ENCODE results near the gene CYP27C1.

Gene CYP27C1

DNA sequence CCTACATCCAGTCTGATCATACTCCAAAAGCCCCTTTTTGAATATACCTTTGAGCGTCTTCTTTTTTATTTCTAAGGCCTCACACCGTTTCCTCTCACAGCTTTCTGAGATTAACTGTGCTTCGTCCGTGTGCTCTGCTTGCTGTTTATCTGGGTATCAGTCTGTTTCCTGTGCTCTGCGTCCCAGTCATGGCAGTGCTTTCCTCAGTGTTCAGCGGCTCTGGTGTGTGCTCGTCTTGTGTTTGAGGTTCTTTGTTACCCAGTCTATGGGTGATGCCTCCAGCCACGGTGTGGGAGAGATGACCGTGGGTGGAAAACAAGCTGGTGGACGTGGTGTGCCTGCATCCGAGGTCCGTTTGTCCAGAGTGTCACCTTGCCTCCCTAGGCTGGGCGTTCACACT, 79.6 kb downstream of the CYP27C1 start:
- Histone ChIP-seq H3K36me3 (ENCODE audit: control insufficient read depth in 1 of 2, insufficient read depth in 2 of 2, low read length in 2 of 2) (no peaks in the 10 kb centered on the region), H3K4me3 (ENCODE audit: low read depth in 1 of 2, low read length in 2 of 2) (no peak overlapping the region), H3K9me3 (ENCODE audit: control insufficient read depth in 1 of 2, low read length in 2 of 2) (no peaks in the 10 kb centered on the region), H3K27ac (ENCODE audit: low read depth, low read length) (no peak overlapping the region), H3K4me1 (ENCODE audit: control insufficient read depth in 1 of 2, insufficient read depth in 2 of 2, low read length in 2 of 2) (no peaks in the 10 kb centered on the region), H3K9ac (ENCODE audit: low read depth in 1 of 2, low read length in 2 of 2) (no peak overlapping the region), H3K27me3 (ENCODE audit: control insufficient read depth in 1 of 2, insufficient read depth in 2 of 2, low read length in 2 of 2) (no peaks in the 10 kb centered on the region)

DNA sequence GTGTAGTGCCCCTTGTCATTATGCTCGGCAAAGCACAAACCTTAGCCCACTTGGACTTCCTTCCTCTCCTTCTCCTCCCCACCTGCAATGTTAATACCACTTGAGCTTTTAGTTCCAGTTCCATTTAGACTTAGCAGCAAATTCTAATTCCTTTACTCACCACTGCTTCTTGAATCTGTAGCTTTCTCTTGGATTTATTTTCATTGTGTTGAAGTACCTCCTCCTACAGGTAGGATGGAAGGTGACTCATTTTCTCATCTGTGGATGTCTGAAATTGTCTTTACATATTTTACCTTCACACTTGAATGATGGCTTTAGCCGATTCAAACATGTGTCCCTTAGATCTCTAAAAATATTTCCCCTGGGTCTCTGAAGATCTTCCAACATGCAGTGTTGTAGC, 80.3 kb downstream of the CYP27C1 start:
- Histone ChIP-seq H3K36me3 (ENCODE audit: control insufficient read depth in 1 of 2, insufficient read depth in 2 of 2, low read length in 2 of 2) (no peaks in the 10 kb centered on the region), H3K9me3 (ENCODE audit: control insufficient read depth in 1 of 2, low read length in 2 of 2) (no peaks in the 10 kb centered on the region), H3K27ac (ENCODE audit: low read depth, low read length) (no peak overlapping the region), H3K4me1 (ENCODE audit: control insufficient read depth in 1 of 2, insufficient read depth in 2 of 2, low read length in 2 of 2) (no peaks in the 10 kb centered on the region), H3K9ac (ENCODE audit: low read depth in 1 of 2, low read length in 2 of 2) (no peak overlapping the region), H3K27me3 (ENCODE audit: control insufficient read depth in 1 of 2, insufficient read depth in 2 of 2, low read length in 2 of 2) (no peaks in the 10 kb centered on the region), H3K4me3 (ENCODE audit: low read depth in 1 of 2, low read length in 2 of 2) (no peak overlapping the region)

DNA sequence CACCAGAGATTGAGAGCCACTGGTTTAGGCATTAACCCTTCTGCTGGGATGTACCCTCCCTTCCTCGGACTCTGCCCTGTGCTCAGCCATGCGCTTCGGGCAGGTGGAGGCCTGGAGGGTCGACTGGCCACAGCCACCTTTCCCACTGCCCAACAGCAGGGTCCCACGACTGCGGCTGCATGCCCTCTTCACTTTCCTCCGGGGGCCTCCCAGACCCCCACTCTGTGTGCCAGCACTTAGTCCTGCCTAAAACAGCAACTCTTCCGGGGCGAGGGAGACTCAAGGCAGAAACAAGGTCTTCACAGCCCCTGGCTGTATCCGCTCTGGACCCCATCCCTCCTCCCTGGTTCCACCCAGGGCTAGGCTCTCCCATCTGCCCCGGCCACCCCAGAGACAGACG, 81.8 kb downstream of the CYP27C1 start:
- Histone ChIP-seq H3K36me3 (ENCODE audit: control insufficient read depth in 1 of 2, insufficient read depth in 2 of 2, low read length in 2 of 2) (no peaks in the 10 kb centered on the region), H3K27me3 (ENCODE audit: control insufficient read depth in 1 of 2, insufficient read depth in 2 of 2, low read length in 2 of 2) (no peaks in the 10 kb centered on the region), H3K9ac (ENCODE audit: low read depth in 1 of 2, low read length in 2 of 2) (no peak overlapping the region), H3K4me3 (ENCODE audit: low read depth in 1 of 2, low read length in 2 of 2) (no peak overlapping the region), H3K27ac (ENCODE audit: low read depth, low read length) (no peak overlapping the region), H3K4me1 (ENCODE audit: control insufficient read depth in 1 of 2, insufficient read depth in 2 of 2, low read length in 2 of 2) (no peaks in the 10 kb centered on the region), H3K9me3 (ENCODE audit: control insufficient read depth in 1 of 2, low read length in 2 of 2) (no peaks in the 10 kb centered on the region)

DNA sequence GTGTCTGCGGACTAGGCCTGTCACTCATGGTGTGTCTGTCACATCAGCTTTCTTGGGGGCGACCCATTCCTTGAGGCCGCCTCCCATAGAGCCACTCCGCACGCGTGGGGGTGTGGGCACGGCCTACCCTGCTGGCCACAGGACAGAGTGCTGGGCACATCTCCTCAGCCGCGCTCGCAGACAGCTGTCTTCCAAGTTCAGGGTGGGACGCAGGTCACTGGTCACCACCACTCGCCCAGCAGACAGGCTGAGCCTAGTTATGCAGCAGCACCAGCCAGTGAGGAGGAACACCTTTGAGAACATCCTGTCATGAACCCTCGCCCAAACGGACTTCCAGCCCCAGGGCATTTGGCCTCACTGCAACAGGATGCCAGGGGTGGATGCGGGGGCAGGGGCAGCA, 82.4 kb downstream of the CYP27C1 start:
- Histone ChIP-seq H3K4me1 (ENCODE audit: control insufficient read depth in 1 of 2, insufficient read depth in 2 of 2, low read length in 2 of 2) (no peaks in the 10 kb centered on the region), H3K4me3 (ENCODE audit: low read depth in 1 of 2, low read length in 2 of 2) (no peak overlapping the region), H3K27ac (ENCODE audit: low read depth, low read length) (no peak overlapping the region), H3K9ac (ENCODE audit: low read depth in 1 of 2, low read length in 2 of 2) (no peak overlapping the region), H3K9me3 (ENCODE audit: control insufficient read depth in 1 of 2, low read length in 2 of 2) (no peaks in the 10 kb centered on the region), H3K36me3 (ENCODE audit: control insufficient read depth in 1 of 2, insufficient read depth in 2 of 2, low read length in 2 of 2) (no peaks in the 10 kb centered on the region), H3K27me3 (ENCODE audit: control insufficient read depth in 1 of 2, insufficient read depth in 2 of 2, low read length in 2 of 2) (no peaks in the 10 kb centered on the region)

DNA sequence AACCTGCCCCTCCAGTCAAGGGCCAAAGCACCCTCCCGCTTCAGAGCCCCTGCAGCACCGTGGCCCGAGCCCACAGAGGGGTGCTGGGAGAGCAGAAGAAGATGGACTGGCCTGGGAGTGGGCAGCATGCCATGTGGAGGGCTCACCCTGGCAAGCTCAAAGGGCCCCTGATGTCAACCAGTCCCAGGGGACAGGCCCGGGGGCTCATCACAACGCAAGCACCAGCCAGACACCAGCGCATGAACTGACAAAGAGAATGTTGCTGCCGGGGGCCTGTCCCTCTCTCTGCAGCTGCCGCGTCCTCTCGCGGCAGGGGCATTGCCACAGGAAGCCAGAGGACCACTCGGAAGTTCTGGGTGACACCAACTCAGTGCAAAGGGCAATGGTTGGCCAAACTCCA, 82.9 kb downstream of the CYP27C1 start:
- no peak overlapping the region for H3K27ac ChIP-seq (ENCODE audit: low read depth, low read length)
- H3K9ac ChIP-seq (ENCODE audit: low read depth in 1 of 2, low read length in 2 of 2): no peak overlapping the region
- no peaks in the 10 kb centered on the region for H3K9me3 ChIP-seq (ENCODE audit: control insufficient read depth in 1 of 2, low read length in 2 of 2)
- no peak overlapping the region for H3K4me3 ChIP-seq (ENCODE audit: low read depth in 1 of 2, low read length in 2 of 2)
- no peaks in the 10 kb centered on the region for H3K36me3 ChIP-seq (ENCODE audit: control insufficient read depth in 1 of 2, insufficient read depth in 2 of 2, low read length in 2 of 2)
- no peaks in the 10 kb centered on the region for H3K27me3 ChIP-seq (ENCODE audit: control insufficient read depth in 1 of 2, insufficient read depth in 2 of 2, low read length in 2 of 2)
- H3K4me1 ChIP-seq (ENCODE audit: control insufficient read depth in 1 of 2, insufficient read depth in 2 of 2, low read length in 2 of 2): no peaks in the 10 kb centered on the region

DNA sequence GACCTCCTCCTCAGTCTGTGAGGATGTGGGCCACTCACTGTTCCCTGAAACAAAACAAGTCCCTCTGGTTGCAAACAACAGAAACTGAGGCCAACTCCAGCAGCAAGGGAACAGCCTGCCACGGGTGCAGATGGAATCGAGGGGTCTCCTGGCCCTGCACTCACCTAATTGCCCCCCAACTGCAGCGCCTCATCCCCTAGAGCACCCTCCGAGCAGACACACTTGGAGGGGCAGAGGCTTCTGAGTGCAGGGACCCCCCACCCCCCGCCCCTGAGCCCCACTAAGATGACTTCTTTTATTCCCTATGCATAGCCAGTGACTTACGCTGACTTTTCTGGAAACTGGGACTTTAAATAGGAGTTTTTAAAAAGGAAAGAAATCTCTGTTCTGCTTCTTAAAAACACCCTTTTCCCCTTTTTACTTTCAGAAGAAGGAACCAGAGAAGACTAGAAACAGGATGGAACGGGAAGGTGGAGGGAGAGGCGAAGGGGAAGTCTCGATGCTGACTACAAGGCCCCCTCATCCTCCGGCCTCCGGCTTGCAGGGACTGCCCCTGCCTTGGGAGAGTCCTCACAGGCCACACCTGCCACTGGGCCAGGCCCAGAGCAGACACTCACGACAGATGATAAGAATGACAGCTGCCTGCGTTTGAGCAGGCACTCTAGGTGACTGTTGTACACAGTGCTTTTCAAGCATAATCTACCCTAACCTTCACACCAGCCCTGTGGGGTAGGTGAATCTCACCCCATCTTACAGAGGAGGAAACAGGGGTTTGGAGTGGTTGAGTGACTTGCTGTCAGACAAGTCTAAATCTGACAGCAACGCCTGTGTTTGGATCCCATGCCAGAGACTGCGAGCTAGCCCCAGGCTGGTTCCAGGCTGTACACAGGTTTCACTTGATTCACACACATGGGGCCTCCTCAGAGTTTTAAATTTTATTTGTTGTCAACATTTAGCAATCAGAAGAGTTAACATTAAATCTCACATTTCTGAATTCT, 85.0 kb downstream of the CYP27C1 start:
- no peaks in the 10 kb centered on the region for H3K27me3 ChIP-seq (ENCODE audit: control insufficient read depth in 1 of 2, insufficient read depth in 2 of 2, low read length in 2 of 2)
- no peaks in the 10 kb centered on the region for H3K4me1 ChIP-seq (ENCODE audit: control insufficient read depth in 1 of 2, insufficient read depth in 2 of 2, low read length in 2 of 2)
- H3K4me3 ChIP-seq (ENCODE audit: low read depth in 1 of 2, low read length in 2 of 2): no peak overlapping the region
- no peaks in the 10 kb centered on the region for H3K36me3 ChIP-seq (ENCODE audit: control insufficient read depth in 1 of 2, insufficient read depth in 2 of 2, low read length in 2 of 2)
- no peak overlapping the region for H3K27ac ChIP-seq (ENCODE audit: low read depth, low read length)
- no peaks in the 10 kb centered on the region for H3K9me3 ChIP-seq (ENCODE audit: control insufficient read depth in 1 of 2, low read length in 2 of 2)
- H3K9ac ChIP-seq (ENCODE audit: low read depth in 1 of 2, low read length in 2 of 2): no peak overlapping the region

DNA sequence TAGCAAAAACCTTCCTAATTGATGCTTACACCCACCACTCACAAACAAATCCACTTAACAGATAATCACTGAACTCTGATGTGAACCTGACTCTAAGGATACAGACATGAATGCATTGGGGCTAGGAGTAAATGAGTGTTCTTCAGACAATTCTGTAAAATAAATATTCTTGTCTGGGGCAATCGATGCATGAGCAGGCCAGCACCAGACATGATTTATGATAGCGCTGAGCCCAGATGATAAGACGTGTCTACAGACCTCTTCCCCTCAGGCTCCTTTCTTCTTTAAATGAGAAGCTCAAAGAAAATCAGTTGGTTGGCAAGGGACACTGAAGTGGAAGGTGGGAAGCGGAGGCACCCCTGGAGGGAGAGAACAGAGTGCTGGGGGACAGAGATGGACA, 85.9 kb downstream of the CYP27C1 start:
- Histone ChIP-seq H3K9ac (ENCODE audit: low read depth in 1 of 2, low read length in 2 of 2) (no peak overlapping the region), H3K27ac (ENCODE audit: low read depth, low read length) (no peak overlapping the region), H3K36me3 (ENCODE audit: control insufficient read depth in 1 of 2, insufficient read depth in 2 of 2, low read length in 2 of 2) (no peaks in the 10 kb centered on the region), H3K27me3 (ENCODE audit: control insufficient read depth in 1 of 2, insufficient read depth in 2 of 2, low read length in 2 of 2) (no peaks in the 10 kb centered on the region), H3K4me3 (ENCODE audit: low read depth in 1 of 2, low read length in 2 of 2) (no peak overlapping the region), H3K9me3 (ENCODE audit: control insufficient read depth in 1 of 2, low read length in 2 of 2) (no peaks in the 10 kb centered on the region), H3K4me1 (ENCODE audit: control insufficient read depth in 1 of 2, insufficient read depth in 2 of 2, low read length in 2 of 2) (no peaks in the 10 kb centered on the region)
